ENCODE data around the gene MT1E. TPM values are rescaled to one million over a fixed set of nuclear protein-coding genes. Genes with fewer than 3 reads are reported as not detected.
"Not testable (repeated sequence)": the region's sequence is repeated elsewhere in the genome, so short reads cannot be mapped to it uniquely, and the experiment has no call there.

The MT1E gene
- total and polyA plus RNA-seq, 12 donors: 31.9 to 268 (median 97.0) TPM

DNA sequence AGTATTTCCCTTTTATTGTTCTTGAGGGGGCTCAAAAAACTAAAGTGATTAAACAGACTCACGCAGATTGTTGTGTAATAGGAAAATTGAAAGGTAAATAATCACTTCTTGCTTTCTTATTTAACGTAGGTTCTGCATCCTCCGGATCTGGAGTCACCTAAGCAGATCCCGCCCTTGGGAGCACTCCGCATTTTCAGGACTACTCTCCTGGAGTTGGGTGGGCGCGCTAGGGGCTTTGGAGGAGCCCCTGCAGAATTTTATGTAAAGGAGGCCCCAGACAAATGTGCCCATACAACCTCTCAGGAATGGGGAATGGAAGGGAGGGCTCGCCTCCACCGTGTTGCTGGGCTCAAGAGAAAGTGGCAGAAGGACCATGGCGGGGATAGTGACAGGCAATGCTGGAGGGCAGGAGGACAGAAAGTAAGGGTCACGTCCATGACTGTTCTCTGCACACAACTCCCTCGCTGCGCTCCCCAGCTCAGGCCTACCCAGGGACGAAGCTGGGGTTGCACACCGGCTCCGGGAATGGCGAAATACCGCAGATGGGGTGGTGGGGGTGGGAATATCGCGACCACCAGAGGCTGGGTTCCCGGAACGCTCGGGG, 8.9 kb upstream of the MT1E start:
- Histone ChIP-seq H3K4me3 (peak overlapping the region in 9 of 10 donors; percentile 37 to 71 (median 53)), H3K27ac (peak overlapping the region; percentile 6 to 83 (median 78)), H3K36me3 (no peaks in the 10 kb centered on the region), H3K4me1 (peaks cover 7 to 38% (median 28%) of the 10 kb centered on the region in 9 donors), H3K27me3 (peaks cover 0 to 25% (median 0%) of the 10 kb centered on the region in 7 donors), H3K9me3 (no peaks in the 10 kb centered on the region)
- peak in 4 of 8 donors; percentile 4 to 48 (median 12) for ATAC-seq
- WGBS, 2 donors: 47 to 49% methylated on average over 23 of the region's 23 CpGs
- TF ChIP-seq CTCF (IDR thresholded peaks at IDR 0.05): no peak
- intact Hi-C loops (cut with DNase I): no loop called here
- DNase-seq: no peak

- H3K36me3 ChIP-seq: no peaks in the 10 kb centered on the region
- peaks cover 0 to 25% (median 0%) of the 10 kb centered on the region in 7 donors for H3K27me3 ChIP-seq
- H3K4me3 ChIP-seq: peak overlapping the region in 9 of 10 donors; percentile 37 to 71 (median 53)
- 2% methylated on average over 37 to 41 of the region's 41 CpGs for WGBS, 2 donors
- DNase-seq (peak; percentile 83 to 87), ATAC-seq (peak; percentile 92 to 98 (median 95))
- no peaks in the 10 kb centered on the region for H3K9me3 ChIP-seq
- H3K4me1 ChIP-seq: peaks cover 7 to 32% (median 21%) of the 10 kb centered on the region in 9 donors
- intact Hi-C loops (cut with DNase I): no loop called here
- no peak for TF ChIP-seq CTCF (IDR thresholded peaks at IDR 0.05)
- H3K27ac ChIP-seq: peak overlapping the region; percentile 21 to 83 (median 78)
These were observed 8.1 kb upstream of the MT1E start for GRCh38 chr16:56617212-56618085.

GRCh38 chr16:56618138-56618537, 7.4 kb upstream of the MT1E start:
- peaks cover 0 to 25% (median 0%) of the 10 kb centered on the region in 7 donors for H3K27me3 ChIP-seq
- ATAC-seq: no peak
- peak overlapping the region in 6 of 10 donors; percentile 44 to 71 (median 54) for H3K4me3 ChIP-seq
- peak overlapping the region in 5 of 10 donors; percentile 64 to 82 (median 79) for H3K27ac ChIP-seq
- intact Hi-C loops (cut with DNase I): no loop called here
- no peaks in the 10 kb centered on the region for H3K9me3 ChIP-seq
- DNase-seq: no peak
- no peaks in the 10 kb centered on the region for H3K36me3 ChIP-seq
- 76 to 79% methylated on average over 6 of the region's 6 CpGs for WGBS, 2 donors
- TF ChIP-seq CTCF (IDR thresholded peaks at IDR 0.05): no peak
- H3K4me1 ChIP-seq: peaks cover 7 to 32% (median 20%) of the 10 kb centered on the region in 9 donors

- Histone ChIP-seq H3K27me3 (peaks cover 0 to 25% (median 0%) of the 10 kb centered on the region in 7 donors), H3K27ac (no peak overlapping the region), H3K9me3 (no peaks in the 10 kb centered on the region), H3K4me1 (peaks cover 7 to 39% (median 21%) of the 10 kb centered on the region in 9 donors), H3K36me3 (no peaks in the 10 kb centered on the region), H3K4me3 (no peak overlapping the region)
- intact Hi-C loops (cut with DNase I): no loop called here
- no peak for TF ChIP-seq CTCF (IDR thresholded peaks at IDR 0.05)
- WGBS, 2 donors: 74 to 87% methylated on average over 8 of the region's 8 CpGs
- ATAC-seq (no peak), DNase-seq (no peak)
These were observed 5.2 kb upstream of the MT1E start for GRCh38 chr16:56620339-56620897.

- H3K36me3 ChIP-seq; H3K4me3 ChIP-seq; H3K9me3 ChIP-seq; ATAC-seq; DNase-seq; intact Hi-C loops (cut with DNase I): not testable (repeated sequence)
- peaks cover 5 to 48% (median 23%) of the 10 kb centered on the region in 9 donors for H3K4me1 ChIP-seq
- WGBS, 2 donors: 72 to 78% methylated on average over 4 of the region's 4 CpGs
- H3K27me3 ChIP-seq: peaks cover 0 to 26% (median 0%) of the 10 kb centered on the region in 7 donors
- H3K27ac ChIP-seq: peak overlapping the region in 4 of 10 donors; percentile 0 to 36 (median 26)
These were observed 3.7 kb upstream of the MT1E start for GRCh38 chr16:56621665-56622445.

- H3K27ac ChIP-seq; H3K36me3 ChIP-seq; intact Hi-C loops (cut with DNase I); ATAC-seq; H3K9me3 ChIP-seq; H3K4me3 ChIP-seq; DNase-seq: not testable (repeated sequence)
- Histone ChIP-seq H3K4me1 (peaks cover 0 to 39% (median 20%) of the 10 kb centered on the region in 9 donors), H3K27me3 (peaks cover 0 to 14% (median 0%) of the 10 kb centered on the region in 7 donors)
- 90 to 92% methylated on average over 5 of the region's 5 CpGs for WGBS, 2 donors
These were observed 2.4 kb upstream of the MT1E start for GRCh38 chr16:56623184-56623583.
